ENCODE results near the gene ARMH3.

The ARMH3 gene

GRCh38 chr10:101939008-101939648, 116.8 kb downstream of the ARMH3 start:
- no peak for DNase-seq (ENCODE audit: low read depth in 3 of 3)

GRCh38 chr10:101938305-101939007, 117.5 kb downstream of the ARMH3 start:
- DNase-seq (ENCODE audit: low read depth in 3 of 3): no peak

GRCh38 chr10:101935431-101935830, 120.5 kb downstream of the ARMH3 start:
- DNase-seq (ENCODE audit: low read depth in 3 of 3): no peak

GRCh38 chr10:101934686-101935305, 121.2 kb downstream of the ARMH3 start:
- DNase-seq (ENCODE audit: low read depth in 3 of 3): no peak

GRCh38 chr10:101933976-101934375, 122.0 kb downstream of the ARMH3 start:
- no peak for DNase-seq (ENCODE audit: low read depth in 3 of 3)

- DNase-seq (ENCODE audit: low read depth in 3 of 3): no peak
Observed at GRCh38 chr10:101932183-101932582, 123.8 kb downstream of the ARMH3 start.

GRCh38 chr10:101925027-101925426, 130.9 kb downstream of the ARMH3 start:
- no peak for DNase-seq (ENCODE audit: low read depth in 3 of 3)

GRCh38 chr10:101923256-101923655, 132.7 kb downstream of the ARMH3 start:
- DNase-seq (ENCODE audit: low read depth in 3 of 3): no peak

- no peak for DNase-seq (ENCODE audit: low read depth in 3 of 3)
Observed at GRCh38 chr10:101922846-101923245, 133.1 kb downstream of the ARMH3 start.

GRCh38 chr10:101920546-101920945, 135.4 kb downstream of the ARMH3 start:
- DNase-seq (ENCODE audit: low read depth in 3 of 3): no peak

- DNase-seq (ENCODE audit: low read depth in 3 of 3): no peak
Observed at GRCh38 chr10:101919026-101919770, 136.8 kb downstream of the ARMH3 start.

- DNase-seq (ENCODE audit: low read depth in 3 of 3): no peak
Observed at GRCh38 chr10:101912561-101913179, 143.3 kb downstream of the ARMH3 start.

- DNase-seq (ENCODE audit: low read depth in 3 of 3): no peak
Observed at GRCh38 chr10:101906586-101907183, 149.3 kb downstream of the ARMH3 start.

GRCh38 chr10:101905251-101905650, 150.7 kb downstream of the ARMH3 start:
- no peak for DNase-seq (ENCODE audit: low read depth in 3 of 3)

- DNase-seq (ENCODE audit: low read depth in 3 of 3): no peak
Observed at GRCh38 chr10:101903827-101904550, 152.0 kb downstream of the ARMH3 start.

- DNase-seq (ENCODE audit: low read depth in 3 of 3): no peak
Observed at GRCh38 chr10:101902820-101903145, 153.2 kb downstream of the ARMH3 start.

- no peak for DNase-seq (ENCODE audit: low read depth in 3 of 3)
Observed at GRCh38 chr10:101902032-101902819, 153.7 kb downstream of the ARMH3 start.

GRCh38 chr10:101901340-101901739, 154.6 kb downstream of the ARMH3 start:
- DNase-seq (ENCODE audit: low read depth in 3 of 3): no peak

GRCh38 chr10:101897633-101898032, 158.3 kb downstream of the ARMH3 start:
- DNase-seq (ENCODE audit: low read depth in 3 of 3): no peak

- DNase-seq (ENCODE audit: low read depth in 3 of 3): no peak
Observed at GRCh38 chr10:101896225-101896877, 159.6 kb downstream of the ARMH3 start.

Measured in stimulated activated CD4-positive, alpha-beta T cell treated with anti-CD3 and anti-CD28 coated beads, TNF-alpha, amount 100 ng/mL, for 4 hours (primary cell).